Epithelial cell of proximal tubule (primary cell): Measurements from ENCODE around the gene TRMO. TPM values are rescaled to one million over a fixed set of nuclear protein-coding genes. Genes with fewer than 3 reads are reported as not detected.

ENCODE experiments used
- DNase-seq: peaks from one replicate; pipeline ENCODE4 v3.0.0-alpha.2; 2011; ENCODE audit warnings: low read depth
- H3K4me3 ChIP-seq: 2 replicates; pipeline ENCODE4 v1.5.1; 2011; ENCODE audit warnings: low read depth, mild to moderate bottlenecking, low read length
- CTCF ChIP-seq: conservative IDR thresholded peaks from 2 replicates; pipeline ENCODE4 v1.5.1; 2012; ENCODE audit warnings: low read depth, mild to moderate bottlenecking, low read length
- total RNA-seq: library from RNA; depleted of rRNA; stranded (reverse); fragments of >200 nt; gene quantifications from 2 replicates; pipeline ENCODE4 v1.2.3, GENCODE V29; 2015

Gene TRMO
- total RNA-seq, 1 donor from 2014 or later, result 12.2 TPM

GRCh38 chr9:97859346-97859745, 63.0 kb downstream of the TRMO start:
- no peak overlapping the region for H3K4me3 ChIP-seq
- no peak for TF ChIP-seq CTCF

GRCh38 chr9:97858826-97859225, 63.5 kb downstream of the TRMO start:
- no peak overlapping the region for H3K4me3 ChIP-seq

More at GRCh38 chr9:97859346-97859745, 63.0 kb downstream of the TRMO start:
- DNase-seq, result no peak

GRCh38 chr9:97858393-97858713, 63.9 kb downstream of the TRMO start:
- DNase-seq, result no peak
- peak overlapping the region; percentile 38 for H3K4me3 ChIP-seq
- TF ChIP-seq CTCF, result no peak

More at GRCh38 chr9:97858826-97859225, 63.5 kb downstream of the TRMO start:
- TF ChIP-seq CTCF, result no peak
- DNase-seq, result no peak

- TF ChIP-seq CTCF, result no peak
- peak overlapping the region; percentile 38 for H3K4me3 ChIP-seq
- DNase-seq, result no peak
Observed at GRCh38 chr9:97857606-97858392, 64.5 kb downstream of the TRMO start.

- peak overlapping the region; percentile 38 for H3K4me3 ChIP-seq
- TF ChIP-seq CTCF, result no peak
- no peak for DNase-seq
Observed at GRCh38 chr9:97856857-97857605, 65.3 kb downstream of the TRMO start.

- no peak for TF ChIP-seq CTCF
- peak overlapping the region; percentile 56 for H3K4me3 ChIP-seq
- DNase-seq, result no peak
Observed at GRCh38 chr9:97855899-97856298, 66.4 kb downstream of the TRMO start.
